WTC11 (cell line): ENCODE measurements around the gene USP34. TPM values are rescaled to one million over a fixed set of nuclear protein-coding genes. Genes with fewer than 3 reads are reported as not detected.

Experiments
- ATAC-seq: fragments of 200-7000 bp; cut with Tn5 transposase; 2 replicates; pipeline ENCODE4 v1.10.0; 2021; ENCODE audit warnings: mild to moderate bottlenecking, moderate library complexity
- CTCF ChIA-PET: fragments of 300-600 bp; sonication (Branson Sonifier 250); formaldehyde crosslinking; loops from one replicate; lab custom pipeline; 2021; ENCODE audit warnings: antibody characterized with exemption; lab: Charles Lee
- POLR2A ChIA-PET: fragments of 350-600 bp; sonication (Branson Sonifier 250); formaldehyde crosslinking; loops from one replicate; lab custom pipeline; 2021; ENCODE audit warnings: antibody characterized with exemption; lab: Charles Lee
- DNase-seq: peaks from one replicate; pipeline ENCODE4 v3.0.0; 2021; ENCODE audit warnings: low spot score
- H3K27ac Mint-ChIP-seq: 2 replicates; pipeline ENCODE4 v1.8.0; 2021; ENCODE audit warnings: mixed read lengths
- H3K27me3 Mint-ChIP-seq: 2 replicates; pipeline ENCODE4 v1.8.0; 2021; ENCODE audit warnings: low read depth, mild to moderate bottlenecking, moderate library complexity, mixed read lengths
- H3K36me3 Mint-ChIP-seq: 2 replicates; pipeline ENCODE4 v1.8.0; 2021; ENCODE audit warnings: mixed read lengths
- H3K4me1 Mint-ChIP-seq: 2 replicates; pipeline ENCODE4 v1.8.0; 2022; ENCODE audit warnings: mixed read lengths
- H3K4me3 Mint-ChIP-seq: 2 replicates; pipeline ENCODE4 v1.8.0; 2021; ENCODE audit warnings: mild to moderate bottlenecking, moderate library complexity, mixed read lengths
- H3K9me3 Mint-ChIP-seq: 2 replicates; pipeline ENCODE4 v1.8.0; 2021; ENCODE audit warnings: mixed read lengths
- ATF6 ChIP-seq: sonication (generic); formaldehyde crosslinking; IDR thresholded peaks from 2 replicates; pipeline ENCODE4 v1.8.1; 2023; ENCODE audit warnings: mild to moderate bottlenecking, missing genetic modification reagents
- CDX4 ChIP-seq: fragments of 250-450 bp; sonication (Bioruptor Pico); IDR thresholded peaks from 2 replicates; pipeline ENCODE4 v1.9.0; 2021; ENCODE audit warnings: moderate library complexity, mild to moderate bottlenecking, inconsistent platforms, borderline replicate concordance
- E2F4 ChIP-seq: sonication (generic); formaldehyde crosslinking; IDR thresholded peaks from 2 replicates; pipeline ENCODE4 v1.8.1; 2022; ENCODE audit warnings: low read depth, mild to moderate bottlenecking, moderate library complexity, missing genetic modification reagents, borderline replicate concordance
- ESRRA ChIP-seq: sonication (generic); formaldehyde crosslinking; IDR thresholded peaks from 2 replicates; pipeline ENCODE4 v1.8.1; 2022; ENCODE audit warnings: mild to moderate bottlenecking, missing genetic modification reagents, borderline replicate concordance
- ETV6 ChIP-seq: sonication (generic); formaldehyde crosslinking; IDR thresholded peaks from 2 replicates; pipeline ENCODE4 v1.8.1; 2022; ENCODE audit warnings: mild to moderate bottlenecking, missing genetic modification reagents
- FOXJ3 ChIP-seq: sonication (generic); formaldehyde crosslinking; IDR thresholded peaks from 2 replicates; pipeline ENCODE4 v1.9.0; 2021; ENCODE audit warnings: missing genetic modification reagents, mild to moderate bottlenecking, borderline replicate concordance
- FOXP1 ChIP-seq: sonication (generic); formaldehyde crosslinking; IDR thresholded peaks from 2 replicates; pipeline ENCODE4 v1.8.0; 2022; ENCODE audit warnings: missing genetic modification reagents, mild to moderate bottlenecking, moderate library complexity, borderline replicate concordance
- FOXP4 ChIP-seq: sonication (generic); formaldehyde crosslinking; IDR thresholded peaks from 2 replicates; pipeline ENCODE4 v1.8.0; 2022; ENCODE audit warnings: mild to moderate bottlenecking, missing genetic modification reagents
- NFYB ChIP-seq: sonication (generic); formaldehyde crosslinking; conservative IDR thresholded peaks from 2 replicates; pipeline ENCODE4 v1.8.0; 2022; ENCODE audit warnings: low read depth, missing genetic modification reagents
- NR1H2 ChIP-seq: sonication (generic); formaldehyde crosslinking; IDR thresholded peaks from 2 replicates; pipeline ENCODE4 v1.9.0; 2021; ENCODE audit warnings: mild to moderate bottlenecking, moderate library complexity, missing genetic modification reagents
- NR3C1 ChIP-seq: sonication (generic); formaldehyde crosslinking; conservative IDR thresholded peaks from 2 replicates; pipeline ENCODE4 v1.8.1; 2023; ENCODE audit warnings: low read depth, mild to moderate bottlenecking, missing genetic modification reagents
- SMAD3 ChIP-seq: sonication (generic); formaldehyde crosslinking; IDR thresholded peaks from 2 replicates; pipeline ENCODE4 v1.8.0; 2022; ENCODE audit warnings: missing genetic modification reagents, mild to moderate bottlenecking, borderline replicate concordance
- SMAD4 ChIP-seq: sonication (generic); formaldehyde crosslinking; IDR thresholded peaks from 2 replicates; pipeline ENCODE4 v1.8.0; 2022; ENCODE audit warnings: mild to moderate bottlenecking, missing genetic modification reagents
- SOX15 ChIP-seq: fragments of 250-450 bp; sonication (Bioruptor Pico); IDR thresholded peaks from 2 replicates; pipeline ENCODE4 v1.9.0; 2021; ENCODE audit warnings: mild to moderate bottlenecking
- ZMAT4 ChIP-seq: fragments of 250-450 bp; sonication (Bioruptor Pico); IDR thresholded peaks from 2 replicates; pipeline ENCODE4 v1.9.0; 2021; ENCODE audit warnings: mild to moderate bottlenecking
- ZNF263 ChIP-seq: sonication (generic); formaldehyde crosslinking; IDR thresholded peaks from 2 replicates; pipeline ENCODE4 v1.8.1; 2022; ENCODE audit warnings: low read depth, mild to moderate bottlenecking, moderate library complexity, missing genetic modification reagents
- ZNF281 ChIP-seq: sonication (generic); formaldehyde crosslinking; IDR thresholded peaks from 2 replicates; pipeline ENCODE4 v1.8.0; 2023; ENCODE audit warnings: mild to moderate bottlenecking, missing genetic modification reagents
- ZNF317 ChIP-seq: sonication (generic); formaldehyde crosslinking; IDR thresholded peaks from 2 replicates; pipeline ENCODE4 v1.8.1; 2023; ENCODE audit warnings: low read depth, mild to moderate bottlenecking, moderate library complexity, missing genetic modification reagents, borderline replicate concordance
- ZNF396 ChIP-seq: fragments of 250-450 bp; sonication (Bioruptor Pico); IDR thresholded peaks from 2 replicates; pipeline ENCODE4 v1.8.0; 2021; ENCODE audit warnings: mild to moderate bottlenecking, moderate library complexity, borderline replicate concordance
- ZNF512 ChIP-seq: sonication (generic); formaldehyde crosslinking; IDR thresholded peaks from 2 replicates; pipeline ENCODE4 v1.8.1; 2022; ENCODE audit warnings: missing genetic modification reagents, borderline replicate concordance
- ZSCAN18 ChIP-seq: fragments of 250-450 bp; sonication (Bioruptor Pico); IDR thresholded peaks from 2 replicates; pipeline ENCODE4 v2.1.2; 2022; ENCODE audit warnings: mild to moderate bottlenecking, moderate library complexity
- total RNA-seq: library from RNA; stranded (reverse); gene quantifications from 3 replicates; pipeline ENCODE4 v1.2.3, GENCODE V29; 2021

USP34 gene
- total RNA-seq, 1 experiment from 2014 or later, result 92.3 TPM

GRCh38 chr2:61158356-61158955 is 312.4 kb downstream of the USP34 start:
- no peak for ATAC-seq
- ChIA-PET CTCF (no interaction called here), POLR2A (no interaction called here)
- Mint-ChIP-seq H3K27ac (no peak overlapping the region), H3K9me3 (peaks cover 6% of the 10 kb centered on the region), H3K4me1 (no peaks in the 10 kb centered on the region), H3K27me3 (no peaks in the 10 kb centered on the region), H3K36me3 (peaks cover 16% of the 10 kb centered on the region), H3K4me3 (no peak overlapping the region)
- no peak for TF ChIP-seq NR1H2
- TF ChIP-seq CDX4, result no peak
- TF ChIP-seq SOX15 (CRISPR knock-in tag), result no peak
- TF ChIP-seq ATF6 (CRISPR knock-in tag), result no peak
- no peak for TF ChIP-seq NFYB
- no peak for TF ChIP-seq FOXJ3 (CRISPR knock-in tag)
- TF ChIP-seq NR3C1, result no peak
- no peak for TF ChIP-seq FOXP4 (CRISPR knock-in tag)
- TF ChIP-seq ZNF396 (CRISPR knock-in tag), result no peak
- TF ChIP-seq ESRRA, result no peak
- TF ChIP-seq SMAD3 (CRISPR knock-in tag), result no peak
- DNase-seq, result no peak

- H3K27ac Mint-ChIP-seq, result peak overlapping the region; percentile 51; the same call in 1 of the 2 replicates
- CTCF ChIA-PET, result no interaction called here
- no peak overlapping the region for H3K4me3 Mint-ChIP-seq
- POLR2A ChIA-PET, result no interaction called here
- DNase-seq (no peak), ATAC-seq (no peak)
- no peaks in the 10 kb centered on the region for H3K4me1 Mint-ChIP-seq
- H3K27me3 Mint-ChIP-seq, result no peaks in the 10 kb centered on the region
- peaks cover 6% of the 10 kb centered on the region for H3K9me3 Mint-ChIP-seq
- peaks cover 12% of the 10 kb centered on the region for H3K36me3 Mint-ChIP-seq
- no peak for TF ChIP-seq NR3C1
- TF ChIP-seq FOXP1 (CRISPR knock-in tag), result no peak
- TF ChIP-seq CDX4, result no peak
- no peak for TF ChIP-seq ZNF281
- TF ChIP-seq SMAD4, result no peak
- no peak for TF ChIP-seq ZSCAN18 (CRISPR knock-in tag)
- no peak for TF ChIP-seq ETV6 (CRISPR knock-in tag)
- TF ChIP-seq ZNF317 (CRISPR knock-in tag), result no peak
- no peak for TF ChIP-seq ZNF263 (CRISPR knock-in tag)
- no peak for TF ChIP-seq E2F4
- TF ChIP-seq ZMAT4 (CRISPR knock-in tag), result no peak
- no peak for TF ChIP-seq ZNF512 (CRISPR knock-in tag)
Measured at GRCh38 chr2:61157371-61158003, 313.4 kb downstream of the USP34 start.
